Stimulated activated CD4-positive, alpha-beta T cell treated with anti-CD3 and anti-CD28 coated beads, Interleukin-2, amount 100 ng/mL, for 24 hours (primary cell): ENCODE results near the gene ARPIN.
"Not testable (repeated sequence)": the region's sequence is repeated elsewhere in the genome, so short reads cannot be mapped to it uniquely, and the experiment has no call there.

Source experiments
- DNase-seq, 2 donors: peaks; one replicate each; pipeline ENCODE4 v3.0.0-alpha.2; 2020

The ARPIN gene

GRCh38 chr15:89912674-89913396 is at the start of gene ARPIN:
TSS of gene ARPIN (minus strand) at chr15:89912952. CDS start at chr15:89912835, 117 bp downstream.
- DNase-seq = peak in 1 of 2 donors; percentile 27

GRCh38 chr15:89958107-89958805 is 45.5 kb upstream of the ARPIN start:
- no peak for DNase-seq

GRCh38 chr15:89955449-89955998 is 42.8 kb upstream of the ARPIN start:
- DNase-seq = not testable (repeated sequence)

- DNase-seq = no peak
Measured at GRCh38 chr15:89954541-89954940, 41.8 kb upstream of the ARPIN start.

GRCh38 chr15:89948796-89949195 is 36.0 kb upstream of the ARPIN start:
- no peak for DNase-seq

GRCh38 chr15:89947385-89947784 is 34.6 kb upstream of the ARPIN start:
- no peak for DNase-seq

GRCh38 chr15:89946681-89947299 is 34.0 kb upstream of the ARPIN start:
- DNase-seq = no peak

- not testable (repeated sequence) for DNase-seq
Measured at GRCh38 chr15:89943721-89944120, 31.0 kb upstream of the ARPIN start.

GRCh38 chr15:89939910-89940309 is 27.2 kb upstream of the ARPIN start:
- DNase-seq = no peak

GRCh38 chr15:89939377-89939776 is 26.6 kb upstream of the ARPIN start:
- not testable (repeated sequence) for DNase-seq

- no peak for DNase-seq
Measured at GRCh38 chr15:89937365-89938350, 24.9 kb upstream of the ARPIN start.

GRCh38 chr15:89936786-89937265 is 24.1 kb upstream of the ARPIN start:
- no peak for DNase-seq

- no peak for DNase-seq
Measured at GRCh38 chr15:89936051-89936785, 23.5 kb upstream of the ARPIN start.

- DNase-seq = no peak
Measured at GRCh38 chr15:89932880-89933279, 20.1 kb upstream of the ARPIN start.

GRCh38 chr15:89928421-89928820 is 15.7 kb upstream of the ARPIN start:
- no peak for DNase-seq

GRCh38 chr15:89926158-89926557 is 13.4 kb upstream of the ARPIN start:
- DNase-seq = no peak

GRCh38 chr15:89917442-89918101 is 4.8 kb upstream of the ARPIN start:
- no peak for DNase-seq

- no peak for DNase-seq
Measured at GRCh38 chr15:89916660-89917059, 3.9 kb upstream of the ARPIN start.

GRCh38 chr15:89912145-89912673 is 543 bp downstream of the ARPIN start:
- DNase-seq = no peak

- no peak for DNase-seq
Measured at GRCh38 chr15:89910891-89911626, 1.7 kb downstream of the ARPIN start.
